IMR-90 (cell line): Measurements from ENCODE around the gene SURF1.

Source experiments
- BHLHE40 ChIP-seq: fragments of 150-350 bp; IDR thresholded peaks from 2 replicates; pipeline ENCODE4 v1.6.1; 2016; ENCODE audit warnings: mild to moderate bottlenecking, low read depth, low read length
- CEBPB ChIP-seq: IDR thresholded peaks from 2 replicates; pipeline ENCODE4 v1.6.1; 2012; ENCODE audit warnings: low read depth, low read length, improper control_type of control experiment
- FOS ChIP-seq: fragments of 150-350 bp; IDR thresholded peaks from 2 replicates; pipeline ENCODE4 v1.6.1; 2016; ENCODE audit warnings: low read depth, low read length
- MAFK ChIP-seq: IDR thresholded peaks from 2 replicates; pipeline ENCODE4 v1.6.1; 2012; ENCODE audit warnings: low read depth, low read length, improper control_type of control experiment
- MAZ ChIP-seq: IDR thresholded peaks from 2 replicates; pipeline ENCODE4 v1.6.1; 2012; ENCODE audit warnings: low read depth, mild to moderate bottlenecking, low read length, improper control_type of control experiment, moderate library complexity, borderline replicate concordance
- MXI1 ChIP-seq: IDR thresholded peaks from 2 replicates; pipeline ENCODE4 v1.6.1; 2012; ENCODE audit warnings: low read depth, mild to moderate bottlenecking, low read length, moderate library complexity, borderline replicate concordance
- NFE2L2 ChIP-seq: fragments of 150-350 bp; IDR thresholded peaks from 2 replicates; pipeline ENCODE4 v1.6.1; 2016; ENCODE audit warnings: low read depth, mild to moderate bottlenecking, low read length
- POLR2A ChIP-seq: IDR thresholded peaks from 2 replicates; pipeline ENCODE4 v1.6.1; 2012; ENCODE audit warnings: mild to moderate bottlenecking, low read depth, low read length
- RAD21 ChIP-seq: IDR thresholded peaks from 2 replicates; pipeline ENCODE4 v1.6.1; 2012; ENCODE audit warnings: low read length, improper control_type of control experiment
- RFX5 ChIP-seq: IDR thresholded peaks from 2 replicates; pipeline ENCODE4 v1.8.0; 2012; ENCODE audit warnings: low read depth, mild to moderate bottlenecking, low read length, moderate library complexity
- SMC3 ChIP-seq: fragments of 150-350 bp; IDR thresholded peaks from 2 replicates; pipeline ENCODE4 v1.6.1; 2016; ENCODE audit warnings: low read depth, mild to moderate bottlenecking, antibody characterized with exemption, low read length, moderate library complexity
- USF2 ChIP-seq: fragments of 150-350 bp; IDR thresholded peaks from 2 replicates; pipeline ENCODE4 v1.6.1; 2017; ENCODE audit warnings: mild to moderate bottlenecking, antibody characterized with exemption, low read length, low read depth
- TF ChIP-seq, protein P1 (sequence below): conservative IDR thresholded peaks from 2 replicates; pipeline ENCODE4 v1.5.1; 2012; ENCODE audit warnings: mild to moderate bottlenecking, low read depth, low read length, improper control_type of control experiment
- TF ChIP-seq, protein P2 (sequence below): fragments of 150-350 bp; IDR thresholded peaks from 2 replicates; pipeline ENCODE4 v1.6.1; 2016; ENCODE audit warnings: low read depth, mild to moderate bottlenecking, low read length, moderate library complexity, borderline replicate concordance

DNA sequence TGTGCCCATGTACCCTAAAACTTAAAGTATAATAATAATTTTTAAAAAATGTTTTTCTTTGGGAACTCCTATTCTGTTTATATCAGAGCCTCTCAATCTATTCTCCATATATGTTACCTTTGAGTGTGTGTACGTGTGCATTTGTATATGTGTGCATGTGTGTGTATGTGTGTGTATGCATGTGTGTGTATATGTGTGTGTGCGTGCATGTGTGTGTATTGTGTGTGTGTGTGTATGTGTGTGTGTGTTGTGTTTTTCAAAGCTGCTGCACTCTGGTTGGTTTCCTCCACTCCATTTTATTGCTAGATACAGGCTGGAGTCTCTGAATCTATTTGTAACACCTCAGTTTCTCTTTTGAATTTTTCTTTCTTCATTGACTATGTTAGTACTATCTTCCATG lies 40.3 kb downstream of the SURF1 start:
- TF ChIP-seq RAD21 (no peak), POLR2A (no peak), SMC3 (no peak), RFX5 (no peak), BHLHE40 (no peak), MAZ (no peak), MAFK (no peak), NFE2L2 (no peak), MXI1 (no peak), USF2 (no peak), FOS (no peak), CEBPB (no peak)
- TF ChIP-seq, protein P1, sequence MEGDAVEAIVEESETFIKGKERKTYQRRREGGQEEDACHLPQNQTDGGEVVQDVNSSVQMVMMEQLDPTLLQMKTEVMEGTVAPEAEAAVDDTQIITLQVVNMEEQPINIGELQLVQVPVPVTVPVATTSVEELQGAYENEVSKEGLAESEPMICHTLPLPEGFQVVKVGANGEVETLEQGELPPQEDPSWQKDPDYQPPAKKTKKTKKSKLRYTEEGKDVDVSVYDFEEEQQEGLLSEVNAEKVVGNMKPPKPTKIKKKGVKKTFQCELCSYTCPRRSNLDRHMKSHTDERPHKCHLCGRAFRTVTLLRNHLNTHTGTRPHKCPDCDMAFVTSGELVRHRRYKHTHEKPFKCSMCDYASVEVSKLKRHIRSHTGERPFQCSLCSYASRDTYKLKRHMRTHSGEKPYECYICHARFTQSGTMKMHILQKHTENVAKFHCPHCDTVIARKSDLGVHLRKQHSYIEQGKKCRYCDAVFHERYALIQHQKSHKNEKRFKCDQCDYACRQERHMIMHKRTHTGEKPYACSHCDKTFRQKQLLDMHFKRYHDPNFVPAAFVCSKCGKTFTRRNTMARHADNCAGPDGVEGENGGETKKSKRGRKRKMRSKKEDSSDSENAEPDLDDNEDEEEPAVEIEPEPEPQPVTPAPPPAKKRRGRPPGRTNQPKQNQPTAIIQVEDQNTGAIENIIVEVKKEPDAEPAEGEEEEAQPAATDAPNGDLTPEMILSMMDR = no peak
- TF ChIP-seq, protein P2, sequence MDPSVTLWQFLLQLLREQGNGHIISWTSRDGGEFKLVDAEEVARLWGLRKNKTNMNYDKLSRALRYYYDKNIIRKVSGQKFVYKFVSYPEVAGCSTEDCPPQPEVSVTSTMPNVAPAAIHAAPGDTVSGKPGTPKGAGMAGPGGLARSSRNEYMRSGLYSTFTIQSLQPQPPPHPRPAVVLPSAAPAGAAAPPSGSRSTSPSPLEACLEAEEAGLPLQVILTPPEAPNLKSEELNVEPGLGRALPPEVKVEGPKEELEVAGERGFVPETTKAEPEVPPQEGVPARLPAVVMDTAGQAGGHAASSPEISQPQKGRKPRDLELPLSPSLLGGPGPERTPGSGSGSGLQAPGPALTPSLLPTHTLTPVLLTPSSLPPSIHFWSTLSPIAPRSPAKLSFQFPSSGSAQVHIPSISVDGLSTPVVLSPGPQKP = no peak
